K562 (cell line): ENCODE data around the gene ANKRD2. TPM values are rescaled to one million over a fixed set of nuclear protein-coding genes. Genes with fewer than 3 reads are reported as not detected.
A peak's percentile ranks its signal among the peaks of the same experiment; 100 is the strongest.

Source experiments
- E2F6 ChIP-seq, 2 experiments: IDR thresholded peaks; 2 replicates each; pipeline ENCODE4 v1.6.1; 2011; ENCODE audit warnings: borderline replicate concordance in 1 of 2, control low read depth in 1 of 2, low read depth in 1 of 2, low read length in 1 of 2, mild to moderate bottlenecking in 1 of 2, mixed read lengths in 1 of 2, moderate library complexity in 1 of 2; ENCODE audit not compliant: insufficient read depth in 1 of 2, insufficient read length in 1 of 2, poor library complexity in 1 of 2, severe bottlenecking in 1 of 2; ENCODE audit errors: extremely low read depth in 1 of 2
- MGA ChIP-seq: fragments of 450-650 bp; IDR thresholded peaks from 2 replicates; pipeline ENCODE4 v1.6.1; 2016; ENCODE audit warnings: mild to moderate bottlenecking, moderate library complexity
- RAD51 ChIP-seq: fragments of 450-650 bp; IDR thresholded peaks from 2 replicates; pipeline ENCODE4 v1.7.1; 2016; ENCODE audit warnings: low read depth, mild to moderate bottlenecking, borderline replicate concordance
- TFE3 ChIP-seq: fragments of 450-650 bp; formaldehyde crosslinking; IDR thresholded peaks from 2 replicates; pipeline ENCODE4 v1.4.0; 2020; ENCODE audit warnings: mild to moderate bottlenecking, mixed read lengths
- U2AF2 ChIP-seq: fragments of 200-400 bp; formaldehyde crosslinking; optimal IDR thresholded peaks from 2 replicates; pipeline ENCODE3; 2017; ENCODE audit warnings: low read depth, mild to moderate bottlenecking, low read length
- XRCC5 ChIP-seq: fragments of 200-400 bp; formaldehyde crosslinking; IDR thresholded peaks from 2 replicates; pipeline ENCODE4 v1.6.1; 2017; ENCODE audit warnings: low read depth, mild to moderate bottlenecking, low read length
- ZNF282 ChIP-seq: sonication (generic); formaldehyde crosslinking; IDR thresholded peaks from 2 replicates; pipeline ENCODE4 v1.8.1; 2023; ENCODE audit warnings: missing genetic modification reagents
- polyA plus RNA-seq, 8 experiments: library from polyadenylated mRNA; depleted of rRNA in 4 of 8; stranded (reverse) in 5 of 8; unstranded in 3 of 8; fragments of >200 nt; fragmentation: Nextera tagmentation in 2 of 8; fragmentation: Illumina TruSeq in 1 of 8; extraction: Ambion mirVana in 2 of 8; extraction: Trizol in 1 of 8; gene quantifications; 2 replicates each; pipeline versions ENCODE4 v1.2.1 to v1.2.3, GENCODE V29; 2011 to 2014; ENCODE audit warnings: inconsistent platforms in 1 of 8, missing spikeins in 1 of 8
- total RNA-seq, 7 experiments: library from RNA; depleted of rRNA in 6 of 7; stranded (reverse); fragments of >200 nt in 6 of 7; fragmentation: Illumina TruSeq in 2 of 7; extraction: Trizol in 2 of 7; gene quantifications; 2 replicates each; pipeline versions ENCODE4 v1.2.1 to v1.2.3, GENCODE V29; 2011 to 2021; ENCODE audit warnings: low replicate concordance in 1 of 7

The ANKRD2 gene
- total and polyA plus RNA-seq, 9 of the 15 experiments (the other 6 are each of a cell fraction or from before 2014, with no cell fraction given) = not detected

GRCh38 chr10:97584798-97585438, 12.3 kb downstream of the ANKRD2 start (continued):
- TF ChIP-seq MGA = peak; percentile 72
- TF ChIP-seq RAD51 = peak; percentile 50
- TF ChIP-seq TFE3 = peak; percentile 47; the same call in 1 of the 2 replicates
- TF ChIP-seq XRCC5 = no peak
- TF ChIP-seq E2F6 (IDR thresholded peaks at IDR 0.05; ENCODE audit: borderline replicate concordance in 1 of 2, extremely low read depth in 1 of 2, insufficient read depth in 1 of 2, insufficient read length in 1 of 2, low read depth in 1 of 2, low read length in 1 of 2, poor library complexity in 1 of 2, severe bottlenecking in 1 of 2) = peak; percentile 63 to 72
- no peak for TF ChIP-seq ZNF282 (CRISPR knock-in tag)
- no peak for TF ChIP-seq U2AF2
